GM12891 (cell line): ENCODE measurements around the gene RRBP1.

Experiments
- PAX5 ChIP-seq: IDR thresholded peaks from 2 replicates; pipeline ENCODE4 v1.6.1; 2011; ENCODE audit warnings: low read length, moderate library complexity, mild to moderate bottlenecking; ENCODE audit not compliant: insufficient read depth, severe bottlenecking
- POLR2A ChIP-seq: IDR thresholded peaks from 2 replicates; pipeline ENCODE4 v1.6.1; 2011; ENCODE audit warnings: low read depth, low read length, control low read depth
- POLR2AphosphoS5 ChIP-seq: IDR thresholded peaks from 2 replicates; pipeline ENCODE4 v1.6.1; 2011; ENCODE audit warnings: low read depth, low read length, control low read depth

DNA sequence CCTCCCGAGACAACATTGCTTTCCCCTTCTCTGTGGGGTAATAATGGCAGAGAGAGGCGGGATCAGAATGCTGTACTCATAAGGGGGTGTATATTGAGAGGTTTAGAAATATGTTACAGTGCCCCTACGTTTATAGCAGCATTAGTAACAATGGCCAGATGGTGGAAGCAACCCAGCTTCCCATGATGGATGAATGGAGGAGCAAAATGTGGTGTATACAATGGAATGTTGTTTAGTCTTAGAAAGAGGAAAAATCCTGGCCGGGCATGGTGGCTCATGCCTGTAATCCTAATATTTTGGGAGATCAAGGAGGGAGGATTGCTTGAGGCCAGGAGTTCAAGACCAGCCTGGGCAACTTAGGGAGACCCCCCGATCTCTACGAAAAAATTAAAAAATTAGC is 30.7 kb upstream of the RRBP1 start:
- TF ChIP-seq POLR2A (no peak), POLR2AphosphoS5 (no peak), PAX5 (no peak)
